Measurements from ENCODE around the gene LMTK3.
"Not testable (repeated sequence)": the region's sequence is repeated elsewhere in the genome, so short reads cannot be mapped to it uniquely, and the experiment has no call there.

GRCh38 chr19:48538057-48538456, 26.4 kb upstream of the LMTK3 start:
- TF ChIP-seq EZH2phosphoT487 (IDR thresholded peaks at IDR 0.05; ENCODE audit: insufficient read depth, low read depth); EZH2 (IDR thresholded peaks at IDR 0.05; ENCODE audit: insufficient read depth, poor library complexity, severe bottlenecking): not testable (repeated sequence)

Measured in GM23248 (cell line).